ENCODE results near the gene NDC80.

NDC80 gene

DNA sequence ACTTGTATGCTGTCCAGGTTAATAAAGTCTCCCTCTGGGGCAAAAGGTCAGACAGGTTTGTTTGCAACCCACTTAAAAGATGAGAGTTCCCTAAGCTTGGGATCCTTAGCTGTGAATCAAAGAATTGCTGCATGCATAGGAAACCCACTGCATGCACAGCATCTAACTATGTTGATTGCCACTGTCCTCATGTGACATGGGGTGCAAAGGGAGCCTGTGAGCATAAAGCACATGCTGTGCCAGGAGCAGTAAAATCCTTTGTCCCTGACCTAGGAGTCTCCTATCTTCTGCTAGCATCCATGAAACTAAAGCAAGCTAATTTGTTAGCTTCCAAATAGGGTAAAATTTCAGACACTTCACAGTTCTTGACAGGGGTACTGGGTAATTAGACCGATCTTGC lies 13.8 kb upstream of the NDC80 start:
- no peak for DNase-seq (ENCODE audit: low read depth, low spot score)

DNA sequence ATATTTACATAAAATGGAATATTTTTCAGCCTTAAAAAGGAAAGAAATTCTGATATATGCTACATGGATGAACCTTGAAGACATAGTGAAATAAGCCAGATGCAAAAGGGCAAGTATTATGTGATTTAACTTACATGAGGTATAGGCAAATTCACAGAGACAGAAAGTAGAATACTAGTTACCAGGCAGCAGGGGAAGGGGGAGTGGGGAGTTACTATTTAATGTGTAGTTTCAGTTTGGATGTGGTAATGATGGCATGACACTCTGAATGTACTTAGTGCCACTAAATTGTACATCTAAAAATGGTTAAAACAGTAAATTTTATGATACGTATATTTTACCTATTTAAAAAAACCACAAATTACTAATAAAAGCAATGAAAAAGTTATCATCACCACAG lies 12.1 kb upstream of the NDC80 start:
- no peak for DNase-seq (ENCODE audit: low read depth, low spot score)

GRCh38 chr18:2564373-2564772 lies 7.0 kb upstream of the NDC80 start:
- no peak for DNase-seq (ENCODE audit: low read depth, low spot score)

DNA sequence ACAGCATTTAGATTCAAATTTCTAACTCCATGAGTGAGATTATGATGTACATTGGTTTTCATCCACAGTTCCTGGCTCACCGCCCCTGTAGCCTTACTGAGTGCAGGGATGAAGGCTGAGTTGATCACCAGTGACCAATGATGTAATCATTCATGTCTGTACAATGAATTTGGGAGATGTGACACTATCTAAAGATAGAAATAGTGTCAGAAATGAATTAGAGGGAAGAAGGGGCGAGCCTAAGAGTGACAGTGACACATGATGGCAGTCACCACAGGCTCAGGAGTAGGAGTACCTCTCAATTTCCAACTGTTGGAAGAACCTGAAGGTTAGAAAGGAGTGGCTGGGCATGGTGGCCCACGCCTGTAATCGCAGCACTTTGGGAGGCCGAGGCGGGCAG lies 3.2 kb upstream of the NDC80 start:
- no peak for DNase-seq (ENCODE audit: low read depth, low spot score)

DNA sequence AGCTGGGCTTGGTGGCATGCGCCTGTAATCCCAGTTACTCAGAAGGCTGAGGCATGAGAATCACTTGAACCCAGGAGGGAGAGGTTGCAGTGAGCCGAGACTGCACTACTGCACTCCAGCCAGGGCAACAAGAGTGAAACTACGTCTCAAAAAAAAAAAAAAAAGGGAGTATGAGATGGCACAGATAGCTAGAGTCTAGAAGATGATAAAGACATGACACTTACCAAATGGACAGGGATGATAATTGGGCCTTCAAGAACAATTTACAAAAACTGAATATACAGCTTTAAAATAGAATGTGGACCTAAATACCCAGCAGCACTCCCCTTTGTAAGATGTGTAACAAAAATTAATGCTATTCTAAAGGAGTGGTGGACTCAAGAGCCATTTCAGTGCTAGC lies 2.8 kb upstream of the NDC80 start:
- no peak for DNase-seq (ENCODE audit: low read depth, low spot score)

GRCh38 chr18:2569338-2570207 lies 1.8 kb upstream of the NDC80 start:
- no peak for DNase-seq (ENCODE audit: low read depth, low spot score)

DNA sequence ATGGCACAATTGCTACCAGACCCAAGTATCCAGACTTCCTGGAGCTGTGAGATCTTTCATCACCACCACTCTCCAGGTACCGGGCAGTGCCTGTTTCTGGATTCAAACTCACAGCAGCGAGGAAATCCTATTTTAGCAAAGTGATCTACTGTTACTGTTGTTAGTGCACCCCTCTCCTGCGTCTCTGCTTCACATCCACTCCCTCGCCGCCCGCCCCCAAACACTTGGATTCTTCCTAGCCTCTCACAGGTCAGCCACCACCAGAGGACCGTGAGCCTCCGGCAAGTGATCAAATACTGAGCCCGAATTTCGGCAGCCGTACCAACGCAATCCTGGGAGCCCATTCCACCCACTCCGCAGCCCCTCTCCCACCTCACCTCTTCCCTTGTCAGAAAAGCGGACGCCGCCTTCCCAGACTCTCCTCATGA lies 571 bp upstream of the NDC80 start:
- DNase-seq (ENCODE audit: low read depth, low spot score) = peak; percentile 86

GRCh38 chr18:2572171-2572569 lies 813 bp downstream of the NDC80 start:
- no peak for DNase-seq (ENCODE audit: low read depth, low spot score)

- DNase-seq (ENCODE audit: low read depth, low spot score) = peak; percentile 33
Measured at GRCh38 chr18:2572892-2573291, 1.5 kb downstream of the NDC80 start.

DNA sequence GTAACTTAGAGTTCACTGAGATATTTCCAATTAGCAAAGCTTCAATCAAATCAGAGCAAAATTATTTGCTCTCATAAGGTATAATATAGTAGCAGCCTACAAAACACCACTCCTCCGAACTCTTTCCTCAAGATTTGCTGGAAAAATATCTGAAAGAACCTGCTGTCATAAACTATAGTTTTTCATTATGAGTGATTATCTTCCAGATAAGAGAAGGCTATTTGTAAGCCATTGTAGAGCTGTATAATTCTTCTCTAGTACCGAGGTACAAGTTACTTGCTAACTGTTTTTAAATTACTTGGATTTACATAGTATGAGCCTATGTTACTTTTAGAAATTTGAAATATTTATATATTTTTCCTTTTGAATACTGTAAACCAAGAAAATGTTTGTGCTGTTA lies 2.1 kb downstream of the NDC80 start:
- no peak for DNase-seq (ENCODE audit: low read depth, low spot score)

DNA sequence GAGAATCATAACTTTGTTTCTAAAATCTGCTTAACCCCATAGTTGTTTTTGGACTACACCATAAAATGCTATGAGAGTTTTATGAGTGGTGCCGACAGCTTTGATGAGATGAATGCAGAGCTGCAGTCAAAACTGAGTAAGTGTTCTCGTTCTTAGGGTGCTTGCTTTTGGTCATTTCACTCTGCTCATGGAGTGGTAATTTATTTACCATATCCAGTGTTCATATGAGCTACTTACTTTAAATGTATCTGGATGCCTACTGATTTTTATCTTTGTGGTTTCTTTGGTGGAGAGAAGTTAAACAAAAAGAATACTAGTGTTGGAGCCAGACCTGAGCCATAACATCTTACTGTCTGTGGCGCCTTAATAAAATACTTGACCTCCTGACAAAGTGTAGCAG lies 16.4 kb downstream of the NDC80 start:
- no peak for DNase-seq (ENCODE audit: low read depth, low spot score)

DNA sequence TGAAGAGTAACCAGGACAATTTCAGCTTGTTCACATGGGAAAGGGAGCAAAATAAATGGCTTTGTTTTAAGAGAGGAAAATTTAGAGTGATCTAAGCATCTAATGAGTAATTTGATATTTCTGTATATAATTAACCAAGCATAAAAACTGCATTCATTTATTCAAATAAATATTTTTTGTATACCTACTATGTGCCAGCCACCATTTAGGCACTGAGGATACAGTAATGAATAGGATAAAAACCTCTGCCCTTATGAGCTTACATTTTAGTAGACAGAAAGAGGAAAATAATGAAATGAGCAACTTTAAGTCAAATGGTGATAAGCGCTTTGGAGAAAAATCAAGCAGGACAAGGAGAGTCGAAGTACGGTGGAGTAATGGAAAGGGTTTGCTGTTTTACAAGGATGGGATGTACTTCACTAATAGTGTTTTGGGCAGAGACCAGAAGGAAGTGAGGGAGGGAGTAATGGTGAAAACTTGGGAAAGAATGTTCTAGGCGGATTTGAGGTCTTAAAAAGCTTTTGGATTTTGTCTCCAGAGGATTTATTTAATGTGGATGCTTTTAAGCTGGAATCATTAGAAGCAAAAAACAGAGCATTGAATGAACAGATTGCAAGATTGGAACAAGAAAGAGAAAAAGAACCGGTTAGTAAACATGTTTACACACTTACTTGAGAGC lies 17.4 kb downstream of the NDC80 start:
- DNase-seq (ENCODE audit: low read depth, low spot score) = no peak

GRCh38 chr18:2589345-2590068 lies 18.1 kb downstream of the NDC80 start:
- DNase-seq (ENCODE audit: low read depth, low spot score) = no peak

DNA sequence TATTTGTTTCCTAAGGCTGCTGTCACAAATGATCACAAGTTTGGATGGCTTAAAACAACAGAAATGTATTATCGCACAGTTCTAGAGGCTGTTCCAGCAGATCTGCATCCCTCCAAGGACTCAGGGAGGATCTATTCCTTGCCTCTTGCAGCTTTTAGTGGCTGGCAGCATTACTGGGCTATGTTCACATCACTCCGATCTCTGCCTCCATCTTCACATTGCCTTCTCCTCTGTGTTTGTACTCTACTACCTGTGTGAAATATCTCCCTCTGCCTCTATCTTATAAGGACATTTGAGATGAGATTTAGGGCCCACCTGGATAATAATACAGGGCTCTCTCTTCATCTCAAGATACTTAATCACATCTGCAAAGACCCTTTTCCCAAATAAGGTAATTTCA lies 18.9 kb downstream of the NDC80 start:
- no peak for DNase-seq (ENCODE audit: low read depth, low spot score)

DNA sequence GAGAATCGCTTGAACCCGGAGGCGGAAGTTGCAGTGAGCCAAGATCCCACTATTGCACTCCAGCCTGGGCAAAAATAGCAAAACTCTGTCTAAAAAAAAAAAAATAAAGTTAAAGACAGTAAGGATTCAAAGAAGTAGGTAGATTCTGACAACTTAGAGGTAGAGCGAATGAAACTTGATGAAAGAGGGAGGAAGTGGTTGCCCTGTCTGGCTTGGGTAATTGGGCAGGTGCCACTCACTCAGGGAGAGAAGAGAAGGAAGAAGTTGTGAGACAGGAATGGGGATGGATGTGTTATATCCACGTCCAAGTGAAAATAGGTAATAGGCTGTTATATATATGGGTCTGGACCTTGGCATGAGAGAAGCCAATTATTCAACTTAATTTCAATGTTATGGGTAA lies 26.3 kb downstream of the NDC80 start:
- no peak for DNase-seq (ENCODE audit: low read depth, low spot score)

- DNase-seq (ENCODE audit: low read depth, low spot score) = no peak
Measured at GRCh38 chr18:2602844-2603243, 31.5 kb downstream of the NDC80 start.

GRCh38 chr18:2606335-2606734 lies 35.0 kb downstream of the NDC80 start:
- DNase-seq (ENCODE audit: low read depth, low spot score) = no peak

DNA sequence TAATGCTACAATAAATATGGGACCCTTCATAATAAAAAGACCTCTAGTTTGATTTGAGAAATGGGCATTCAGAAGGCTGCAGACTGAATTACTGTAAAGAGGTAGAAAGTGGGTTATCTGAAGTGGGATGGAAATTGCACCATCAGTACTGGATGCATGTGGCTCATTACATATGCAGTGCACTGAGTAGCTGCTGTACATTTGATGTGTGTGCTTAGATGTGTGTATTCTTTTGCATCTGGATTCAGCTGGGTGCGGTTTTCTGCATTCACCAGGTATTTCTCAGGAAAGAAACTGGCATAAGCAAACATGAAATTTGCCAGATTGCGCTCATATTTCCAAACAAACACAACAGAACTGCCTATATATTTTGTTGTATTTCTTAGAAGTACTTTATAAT lies 38.2 kb downstream of the NDC80 start:
- no peak for DNase-seq (ENCODE audit: low read depth, low spot score)

- no peak for DNase-seq (ENCODE audit: low read depth, low spot score)
Measured at GRCh38 chr18:2610549-2610948, 39.2 kb downstream of the NDC80 start.

GRCh38 chr18:2612996-2613395 lies 41.6 kb downstream of the NDC80 start:
- DNase-seq (ENCODE audit: low read depth, low spot score) = no peak

DNA sequence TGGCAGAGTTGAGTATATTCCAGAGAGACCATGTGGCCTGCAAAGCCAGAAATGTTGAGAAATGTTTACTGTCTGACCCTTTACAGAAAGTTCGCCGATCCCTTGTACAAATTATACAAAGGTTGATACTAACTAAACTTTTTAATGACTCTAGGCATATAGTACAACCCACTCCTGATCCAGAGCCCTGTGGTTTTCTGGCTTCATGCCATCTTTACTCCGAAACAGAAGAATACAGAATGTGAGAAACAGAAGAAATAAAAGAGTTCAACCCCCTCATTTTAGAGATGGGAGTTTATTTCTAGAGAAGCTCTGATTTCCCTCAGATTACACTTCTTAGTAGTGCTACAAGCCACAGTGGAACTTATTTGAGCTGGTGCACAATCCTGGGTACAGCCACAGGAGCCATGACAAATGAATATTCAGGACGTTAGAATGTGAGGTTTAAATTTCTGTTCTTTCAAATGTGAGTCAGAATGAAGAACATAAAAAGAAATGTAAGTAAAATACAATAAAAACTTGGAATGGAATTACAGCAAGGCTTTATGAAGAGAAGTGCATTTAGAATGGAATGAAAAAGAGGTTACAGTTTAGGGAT lies 46.1 kb downstream of the NDC80 start:
- DNase-seq (ENCODE audit: low read depth, low spot score) = peak; percentile 58

- peak; percentile 86 for DNase-seq (ENCODE audit: low read depth, low spot score)
Measured at GRCh38 chr18:2618009-2618408, 46.7 kb downstream of the NDC80 start.
